GM12878 (cell line): ENCODE measurements around the gene CORO2B. TPM values are rescaled to one million over a fixed set of nuclear protein-coding genes. Genes with fewer than 3 reads are reported as not detected.

Source experiments
- ATAC-seq: fragments of 200-7000 bp; cut with Tn5 transposase; 3 replicates; pipeline ENCODE4 v1.9.1; 2020; ENCODE audit warnings: mild to moderate bottlenecking, moderate library complexity
- BruUV-seq: library from RNA; stranded (reverse); fragments of 400-500 nt; replicated peaks from 2 replicates; lab custom pipeline; 2021; lab: Mats Ljungman, UMichigan
- CTCF ChIA-PET: fragments of 300-600 bp; sonication (Branson Sonifier 250); formaldehyde crosslinking; extraction: SDS; loops from one replicate; lab custom pipeline; 2021; ENCODE audit warnings: inconsistent platforms; lab: Yijun Ruan, JAX
- POLR2A ChIA-PET: fragments of 350-600 bp; formaldehyde crosslinking; extraction: SDS; loops from one replicate; lab custom pipeline; 2021; ENCODE audit warnings: inconsistent platforms; lab: Charles Lee
- RAD21 ChIA-PET: fragments of 300-600 bp; sonication (Branson Sonifier 250); formaldehyde crosslinking; loops from one replicate; lab custom pipeline; 2023; ENCODE audit warnings: antibody characterized with exemption; ENCODE audit not compliant: unreplicated experiment; lab: Charles Lee
- SMC1A ChIA-PET: fragments of 300-600 bp; sonication (Branson Sonifier 250); formaldehyde crosslinking; loops from one replicate; lab custom pipeline; 2023; ENCODE audit not compliant: unreplicated experiment, uncharacterized antibody; lab: Charles Lee
- DNase-seq: peaks from one replicate; pipeline ENCODE4 v3.0.0-alpha.2; 2011; ENCODE audit warnings: low read depth, low spot score
- FAIRE-seq: peaks from 3 replicates; lab custom pipeline; 2011; peaks lifted over from hg19 to GRCh38; lab: Jason Lieb, UNC
- H2AFZ ChIP-seq: 2 replicates; pipeline ENCODE4 v1.6.0; 2011; ENCODE audit warnings: low read depth, low read length, control low read depth; ENCODE audit not compliant: control insufficient read depth
- H3K27ac ChIP-seq: 2 replicates; pipeline ENCODE4 v1.5.1; 2011; ENCODE audit warnings: control low read depth; ENCODE audit not compliant: control insufficient read depth, insufficient read depth
- H3K27me3 ChIP-seq, 2 experiments: replicated peaks in 1 of 2; 2 replicates each; pipeline versions ENCODE4 v1.6.0 to v1.6.1; 2011; ENCODE audit warnings: low read length in 1 of 2; ENCODE audit not compliant: control insufficient read depth in 2 of 2, insufficient read depth in 2 of 2
- H3K36me3 ChIP-seq, 2 experiments: 2 replicates each; pipeline ENCODE4 v1.5.1; 2011; ENCODE audit warnings: low read length in 1 of 2; ENCODE audit not compliant: control insufficient read depth in 2 of 2, insufficient read depth in 2 of 2
- H3K4me1 ChIP-seq: 2 replicates; pipeline ENCODE4 v1.6.1; 2011; ENCODE audit warnings: mild to moderate bottlenecking, low read length, moderate library complexity, mixed read lengths; ENCODE audit not compliant: control insufficient read depth, insufficient read depth
- H3K4me2 ChIP-seq: 2 replicates; pipeline ENCODE4 v1.6.0; 2011; ENCODE audit warnings: control low read depth; ENCODE audit not compliant: control insufficient read depth, insufficient read depth
- H3K4me3 ChIP-seq: fragments of 200-600 bp; sonication (generic); 2 replicates; pipeline ENCODE4 v1.5.1; 2016
- H3K79me2 ChIP-seq: 2 replicates; pipeline ENCODE4 v1.6.0; 2011; ENCODE audit warnings: low read length; ENCODE audit not compliant: control insufficient read depth, insufficient read depth
- H3K9ac ChIP-seq: 2 replicates; pipeline ENCODE4 v1.8.0; 2011; ENCODE audit warnings: low read length, control low read depth, mixed read lengths; ENCODE audit not compliant: control insufficient read depth, insufficient read depth
- H3K9me3 ChIP-seq: replicated peaks from 3 replicates; pipeline ENCODE4 v1.5.1; 2011; ENCODE audit warnings: mild to moderate bottlenecking, low read length; ENCODE audit not compliant: control insufficient read depth, insufficient read depth
- H4K20me1 ChIP-seq: 2 replicates; pipeline ENCODE4 v1.6.0; 2011; ENCODE audit not compliant: control insufficient read depth, insufficient read depth
- ASH2L ChIP-seq: fragments of 300-600, 200-600 bp; sonication (generic); IDR thresholded peaks from 2 replicates; pipeline ENCODE4 v1.6.1; 2017; ENCODE audit warnings: low read depth, mild to moderate bottlenecking, borderline replicate concordance
- BHLHE40 ChIP-seq, 2 experiments: fragments of 450-650 bp in 1 of 2; IDR thresholded peaks; 2 replicates each; pipeline ENCODE4 v1.6.1; 2011 to 2017; ENCODE audit warnings: low read depth in 2 of 2, borderline replicate concordance in 1 of 2, improper control_type of control experiment in 1 of 2, low read length in 1 of 2, mild to moderate bottlenecking in 1 of 2
- SMAD5 ChIP-seq: IDR thresholded peaks from 2 replicates; pipeline ENCODE4 v1.6.1; 2016; ENCODE audit warnings: antibody characterized with exemption, low read depth
- TCF3 ChIP-seq: IDR thresholded peaks from 2 replicates; pipeline ENCODE4 v1.6.1; 2012; ENCODE audit warnings: low read depth, mild to moderate bottlenecking, low read length, borderline replicate concordance; ENCODE audit not compliant: insufficient read depth
- USF1 ChIP-seq: IDR thresholded peaks from 2 replicates; pipeline ENCODE4 v1.6.1; 2011; ENCODE audit warnings: borderline replicate concordance, low read depth, mild to moderate bottlenecking, moderate library complexity, mixed read lengths, low read length; ENCODE audit not compliant: insufficient read depth; ENCODE audit errors: extremely low read length
- ZBTB11 ChIP-seq: fragments of 450-650 bp; formaldehyde crosslinking; IDR thresholded peaks from 2 replicates; pipeline ENCODE4 v1.5.0; 2022; ENCODE audit warnings: mild to moderate bottlenecking, missing genetic modification characterization
- ZNF384 ChIP-seq: IDR thresholded peaks from 2 replicates; pipeline ENCODE4 v1.6.1; 2012; ENCODE audit warnings: low read depth, mild to moderate bottlenecking, low read length, improper control_type of control experiment, borderline replicate concordance
- WGBS: methylation state at CpG from one replicate; pipeline ENCODE4 v1.1.6; 2016; ENCODE audit warnings: low lambda C conversion rate; ENCODE audit not compliant: insufficient replicate concordance, insufficient coverage; ENCODE audit errors: missing lambda C conversion rate; 5-methylcytosine and 5-hydroxymethylcytosine counted together
- in situ Hi-C: fragments of 300-500 bp; cut with MboI; formaldehyde crosslinking; loops from 9 replicates; pipeline ENCODE4 v1.14.3; 2018; ENCODE audit warnings: mixed read lengths
- intact Hi-C: fragments of 100-400 bp; cut with micrococcal nuclease; formaldehyde crosslinking; loops from one replicate; pipeline ENCODE4 v1.14.2; 2022; ENCODE audit not compliant: unreplicated experiment
- polyA plus RNA-seq, 11 experiments: library from polyadenylated mRNA; depleted of rRNA in 4 of 11; unstranded in 6 of 11; stranded (reverse) in 5 of 11; fragments of >200 nt; fragmentation: Nextera tagmentation in 4 of 11; fragmentation: Illumina TruSeq in 1 of 11; extraction: Ambion mirVana in 4 of 11; extraction: Trizol in 1 of 11; gene quantifications; 1 replicate in 1 of 11; 2 replicates in 10 of 11; pipeline versions ENCODE4 v1.2.1 to v1.2.3, GENCODE V29; 2011 to 2016; ENCODE audit warnings: inconsistent platforms in 2 of 11, missing spikeins in 2 of 11, low read depth in 1 of 11
- total RNA-seq, 4 experiments: library from RNA; depleted of rRNA in 3 of 4; stranded (reverse); fragments of >200 nt in 3 of 4; fragmentation: Illumina TruSeq in 1 of 4; extraction: Trizol in 1 of 4; gene quantifications; 2 replicates each; pipeline versions ENCODE4 v1.2.1 to v1.2.3, GENCODE V29; 2013 to 2021

Gene CORO2B
- total and polyA plus RNA-seq, 10 of the 15 experiments (the other 5 are each of a cell fraction or from before 2014, with no cell fraction given), result 0.05 to 0.73 (median 0.13) TPM; not detected in 4

DNA sequence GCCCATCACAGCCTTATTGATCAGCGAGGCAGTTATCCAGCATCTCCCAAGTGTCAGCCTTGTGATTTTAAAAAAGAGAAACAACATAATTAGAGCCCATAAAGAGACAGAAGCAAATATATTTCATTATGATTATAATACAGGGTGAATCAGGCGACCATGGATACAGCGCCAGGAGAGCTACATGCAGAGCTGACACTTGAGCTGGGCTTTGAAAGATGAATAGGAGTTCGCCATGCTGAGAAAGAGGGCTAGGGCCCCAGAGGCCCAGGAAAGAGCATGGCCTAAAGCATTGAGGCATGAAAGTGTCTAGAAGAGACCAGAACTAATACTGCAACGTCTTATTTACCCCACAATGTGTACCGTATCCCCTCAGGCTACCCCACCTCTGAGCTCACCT is 4.2 kb upstream of the CORO2B start:
- FAIRE-seq, result no peak

More for the DNA sequence above, 4.2 kb upstream of the CORO2B start:
- 14% methylated on average over 6 of the region's 6 CpGs for WGBS
- no peaks in the 10 kb centered on the region for H3K36me3 ChIP-seq
- DNase-seq, result no peak
- CTCF ChIA-PET, result no interaction called here
- RAD21 ChIA-PET, result no interaction called here
- H3K4me2 ChIP-seq, result no peak overlapping the region
- H3K4me3 ChIP-seq, result no peak overlapping the region
- TF ChIP-seq ASH2L (no peak), USF1 (no peak), ZBTB11 (no peak), ZNF384 (no peak), BHLHE40 (IDR thresholded peaks at IDR 0.05; ENCODE audit: borderline replicate concordance in 1 of 2, low read depth in 2 of 2, low read length in 1 of 2) (no peak), TCF3 (no peak), SMAD5 (no peak)
- TF ChIP-seq, all 136 proteins: peak for 0
- Histone ChIP-seq H3K9ac (no peak overlapping the region), H3K27me3 (peaks cover 12 to 26% of the 10 kb centered on the region in 2 experiments), H3K27ac (no peak overlapping the region), H4K20me1 (no peaks in the 10 kb centered on the region), H3K79me2 (no peaks in the 10 kb centered on the region), H3K4me1 (no peaks in the 10 kb centered on the region), H3K9me3 (no peaks in the 10 kb centered on the region), H2AFZ (no peak overlapping the region)
- in situ Hi-C loops (no loop called here), intact Hi-C loops (no loop called here)
- ChIA-PET SMC1A (no interaction called here), POLR2A (no interaction called here)
- BruUV-seq, result no TSS peak
- no peak for ATAC-seq
